ENCODE data around the gene PLAC8.

GRCh38 chr4:83146841-83147240 is 32.3 kb upstream of the PLAC8 start:
- TF ChIP-seq CTCF (IDR thresholded peaks at IDR 0.05) (no peak), POLR2A (IDR thresholded peaks at IDR 0.05) (no peak), POLR2AphosphoS5 (IDR thresholded peaks at IDR 0.05) (no peak)

Data from transverse colon (tissue), 4 donors.